GM12801 (cell line): ENCODE results near the gene CMIP.

Experiments used
- CTCF ChIP-seq: IDR thresholded peaks from one replicate; pipeline ENCODE4 v1.5.1; 2011; ENCODE audit warnings: control low read depth; ENCODE audit not compliant: insufficient read length; ENCODE audit errors: extremely low read depth

Gene CMIP

GRCh38 chr16:81545470-81546250, 101.1 kb downstream of the CMIP start:
- no peak for TF ChIP-seq CTCF

- no peak for TF ChIP-seq CTCF
Measured at GRCh38 chr16:81546781-81547180, 102.2 kb downstream of the CMIP start.

- TF ChIP-seq CTCF, result no peak
Measured at GRCh38 chr16:81547194-81547938, 102.8 kb downstream of the CMIP start.

- no peak for TF ChIP-seq CTCF
Measured at GRCh38 chr16:81547939-81548216, 103.3 kb downstream of the CMIP start.

GRCh38 chr16:81548551-81548875, 103.9 kb downstream of the CMIP start:
- TF ChIP-seq CTCF, result no peak

GRCh38 chr16:81548876-81549546, 104.4 kb downstream of the CMIP start:
- no peak for TF ChIP-seq CTCF

- no peak for TF ChIP-seq CTCF
Measured at GRCh38 chr16:81549547-81550431, 105.2 kb downstream of the CMIP start.
